Measurements from ENCODE around the gene ADGRV1.

The ADGRV1 gene

GRCh38 chr5:91179018-91179417, 620.4 kb downstream of the ADGRV1 start:
- TF ChIP-seq CTCF (IDR thresholded peaks at IDR 0.05; ENCODE audit: insufficient read depth, missing control alignments): no peak
- DNase-seq (ENCODE audit: insufficient read length, low spot score) (no peak), FAIRE-seq (no peak)

DNA sequence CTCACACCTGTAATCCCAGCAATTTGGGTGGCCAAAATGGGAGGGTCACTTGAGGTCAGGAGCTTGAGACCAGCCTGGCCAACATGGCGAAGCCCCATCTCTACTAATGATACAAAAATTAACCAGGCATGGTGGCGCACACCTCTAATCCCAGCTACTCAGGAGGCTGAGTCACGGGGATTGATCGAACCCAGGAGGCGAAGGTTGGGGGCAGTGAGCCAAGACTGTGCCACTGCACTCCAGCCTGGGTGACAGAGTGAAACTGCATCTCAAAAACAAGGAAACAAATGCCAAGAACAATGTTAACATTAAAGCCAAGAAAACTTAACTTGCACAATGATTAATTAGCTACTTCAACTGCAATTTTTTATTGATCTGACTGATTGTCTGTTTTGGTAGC, 621.9 kb downstream of the ADGRV1 start:
- DNase-seq (ENCODE audit: insufficient read length, low spot score) (no peak), FAIRE-seq (no peak)
- no peak for TF ChIP-seq CTCF (IDR thresholded peaks at IDR 0.05; ENCODE audit: insufficient read depth, missing control alignments)

DNA sequence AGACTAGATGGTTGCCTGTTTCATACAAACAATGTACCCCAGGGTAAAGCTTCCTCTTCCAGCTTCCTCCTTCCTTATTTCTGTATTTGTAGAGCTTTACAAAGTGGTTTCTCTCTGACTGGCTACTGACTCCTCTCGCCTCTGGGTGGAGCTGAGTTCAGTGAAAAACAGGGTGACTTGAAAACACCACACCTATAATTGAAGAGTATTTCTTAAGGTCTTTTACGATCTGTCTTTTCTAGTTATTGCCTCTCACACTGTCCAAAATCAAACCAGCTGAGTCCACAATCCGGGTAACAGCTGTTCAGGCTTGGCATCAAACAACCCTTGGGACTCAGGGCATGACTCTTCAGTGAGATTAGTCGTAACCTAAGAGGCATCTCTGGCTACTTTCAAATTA, 624.2 kb downstream of the ADGRV1 start:
- no peak for TF ChIP-seq CTCF (IDR thresholded peaks at IDR 0.05; ENCODE audit: insufficient read depth, missing control alignments)
- no peak for FAIRE-seq
- no peak for DNase-seq (ENCODE audit: insufficient read length, low spot score)

DNA sequence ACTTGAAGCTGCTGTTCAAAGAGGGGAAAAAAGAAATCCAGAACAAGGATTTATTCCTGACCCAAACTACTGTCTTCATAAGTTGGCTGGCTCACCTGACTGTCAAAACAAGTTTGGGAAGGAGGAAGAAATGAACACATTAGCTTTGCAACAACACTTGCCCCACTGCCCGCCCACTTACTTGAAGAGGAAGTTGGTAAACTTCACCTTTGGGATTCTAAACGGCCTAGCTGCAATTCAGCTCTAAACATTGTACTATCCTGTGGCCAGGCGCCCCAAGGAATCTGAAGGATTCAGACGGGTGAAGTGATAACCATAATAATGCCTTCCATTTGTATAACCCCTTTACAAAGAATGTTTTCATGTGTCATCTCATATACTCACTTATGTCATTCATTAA, 625.1 kb downstream of the ADGRV1 start:
- no peak for TF ChIP-seq CTCF (IDR thresholded peaks at IDR 0.05; ENCODE audit: insufficient read depth, missing control alignments)
- DNase-seq (ENCODE audit: insufficient read length, low spot score): no peak
- no peak for FAIRE-seq

DNA sequence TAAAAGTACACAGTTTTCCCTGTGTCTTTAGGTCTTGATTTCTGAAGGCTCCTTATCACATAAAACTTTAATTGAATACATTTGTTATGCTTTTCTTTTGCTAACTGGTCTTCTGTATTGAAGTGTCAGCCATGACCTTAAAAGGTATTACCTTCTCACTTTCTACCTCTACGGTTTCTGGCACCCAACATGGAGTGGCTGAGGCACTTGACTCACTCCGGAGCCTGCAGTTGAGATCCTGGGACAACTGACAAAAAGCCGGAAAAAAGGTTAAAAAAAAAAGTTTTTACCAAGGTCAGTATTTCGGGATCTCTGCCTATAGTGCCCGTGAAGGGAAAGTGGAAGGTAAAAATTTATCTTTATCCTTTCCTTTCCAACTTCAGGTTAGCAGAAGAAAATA, 627.5 kb downstream of the ADGRV1 start:
- DNase-seq (ENCODE audit: insufficient read length, low spot score) (no peak), FAIRE-seq (no peak)
- no peak for TF ChIP-seq CTCF (IDR thresholded peaks at IDR 0.05; ENCODE audit: insufficient read depth, missing control alignments)

DNA sequence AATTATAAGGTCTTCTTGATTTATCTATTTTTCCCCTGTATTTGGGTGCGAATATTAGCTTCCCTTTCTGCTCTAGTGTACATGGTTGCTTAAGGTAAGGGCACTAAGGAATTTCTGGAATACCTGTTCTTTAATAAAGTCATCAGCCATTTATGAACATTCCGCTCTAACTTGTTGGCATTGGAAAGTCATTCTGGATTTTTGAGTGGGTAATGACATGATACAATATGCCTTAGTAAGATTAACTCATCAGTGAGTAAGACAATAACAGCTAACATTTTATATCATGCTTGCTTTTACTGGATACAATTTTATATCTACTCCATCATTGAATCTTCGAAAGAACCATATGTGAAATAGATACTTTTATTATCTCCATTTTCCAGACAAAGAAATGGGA, 628.4 kb downstream of the ADGRV1 start:
- no peak for TF ChIP-seq CTCF (IDR thresholded peaks at IDR 0.05; ENCODE audit: insufficient read depth, missing control alignments)
- DNase-seq (ENCODE audit: insufficient read length, low spot score) (no peak), FAIRE-seq (peak; percentile 80)

DNA sequence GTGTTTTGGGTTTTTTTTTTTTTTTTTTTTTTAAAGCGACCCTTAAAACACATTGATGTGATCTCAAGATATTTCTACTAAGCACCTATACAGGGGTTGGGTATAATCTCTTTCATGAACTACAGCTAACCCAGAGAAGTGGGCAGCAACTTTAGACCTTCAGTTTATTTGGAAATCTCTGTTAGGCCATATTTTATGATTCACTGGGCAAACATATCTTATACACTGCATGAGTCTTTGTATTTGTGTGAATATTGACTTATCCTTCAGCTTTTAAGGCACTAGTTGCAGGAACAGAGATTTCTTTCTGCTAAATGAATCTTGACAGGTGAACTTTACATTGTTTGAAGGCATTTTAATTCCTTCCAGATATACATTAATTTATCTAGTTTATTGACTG, 630.2 kb downstream of the ADGRV1 start:
- DNase-seq (ENCODE audit: insufficient read length, low spot score) (no peak), FAIRE-seq (no peak)
- TF ChIP-seq CTCF (IDR thresholded peaks at IDR 0.05; ENCODE audit: insufficient read depth, missing control alignments): no peak
